GM19025 (cell line): ENCODE measurements around the gene AKAP6.

Experiments
- ATAC-seq: cut with Tn5 transposase; IDR thresholded peaks from one replicate; pipeline ENCODE4 v1.9.1; 2021; ENCODE audit warnings: mild to moderate bottlenecking, low read depth, moderate library complexity; ENCODE audit not compliant: unreplicated experiment

AKAP6 gene

GRCh38 chr14:32722631-32723183, 393.6 kb downstream of the AKAP6 start:
- ATAC-seq: no peak

DNA sequence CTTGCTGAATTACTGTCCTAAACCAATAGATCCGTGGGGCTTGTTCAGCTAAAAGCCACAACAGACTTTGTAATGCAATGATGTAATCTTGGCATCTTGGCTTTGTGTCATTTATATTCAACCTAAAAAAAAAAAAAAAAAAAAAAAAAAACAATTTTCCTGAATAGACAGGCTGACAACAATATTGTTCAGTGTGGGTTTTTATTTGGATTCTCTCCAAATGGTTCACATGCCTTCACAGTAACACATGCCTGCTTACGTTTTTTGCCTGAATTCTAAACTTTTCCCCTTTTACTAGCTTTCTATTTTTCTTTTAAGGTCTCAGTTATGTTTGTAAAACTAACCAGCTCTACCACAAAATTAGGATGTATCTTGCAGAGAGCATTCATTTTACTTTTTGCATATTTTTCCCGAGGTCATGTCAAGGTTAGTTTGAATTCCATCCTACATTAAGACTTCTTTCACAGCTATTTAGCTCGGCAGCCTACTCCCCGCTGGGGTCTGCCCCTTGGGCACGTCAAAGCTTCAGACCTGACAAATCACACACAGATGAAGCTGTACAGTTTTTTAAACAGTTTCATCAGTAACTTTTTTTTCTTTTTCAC, 395.9 kb downstream of the AKAP6 start:
- no peak for ATAC-seq

GRCh38 chr14:32726516-32726915, 397.4 kb downstream of the AKAP6 start:
- no peak for ATAC-seq

- ATAC-seq: no peak
Observed at GRCh38 chr14:32727832-32728231, 398.7 kb downstream of the AKAP6 start.

DNA sequence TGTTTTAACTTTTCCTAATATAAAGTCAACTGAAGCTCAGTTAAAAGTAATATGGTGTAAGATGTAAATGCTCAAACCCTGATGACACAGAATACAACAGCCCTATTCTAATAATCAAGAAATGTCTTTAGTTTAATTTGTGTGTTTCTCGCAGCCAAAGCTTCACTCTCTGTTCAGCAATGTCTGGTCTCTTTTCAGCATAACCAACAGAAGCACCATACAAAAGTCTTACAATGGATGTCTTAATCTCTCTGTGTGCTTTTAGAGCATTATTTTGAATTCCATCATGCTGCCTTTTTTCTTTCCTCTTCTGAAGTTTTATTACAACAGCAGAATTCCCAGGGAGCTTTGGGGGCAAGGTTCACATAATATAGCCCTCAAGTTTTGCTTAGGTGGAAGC, 399.4 kb downstream of the AKAP6 start:
- ATAC-seq: no peak

DNA sequence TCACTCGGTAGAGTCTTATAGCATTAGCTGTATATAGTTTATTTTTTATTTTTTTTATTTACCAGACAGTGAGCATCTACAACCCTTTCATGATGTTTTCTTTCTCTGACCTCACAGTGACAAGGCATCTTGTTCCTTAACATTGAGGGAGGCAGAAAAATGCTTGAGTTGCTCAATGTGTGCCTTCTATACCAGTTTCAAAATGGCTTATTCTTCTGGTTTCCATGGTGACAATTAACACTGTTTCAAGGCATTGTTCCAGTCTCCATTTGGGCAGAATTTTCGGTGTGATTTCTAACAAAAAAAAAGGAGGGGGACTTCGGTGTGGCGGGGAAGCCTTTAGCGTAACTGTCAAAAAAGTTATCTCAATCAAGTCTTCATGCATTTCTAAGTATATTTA, 399.9 kb downstream of the AKAP6 start:
- ATAC-seq: no peak

- ATAC-seq: no peak
Observed at GRCh38 chr14:32731249-32731648, 402.2 kb downstream of the AKAP6 start.

GRCh38 chr14:32733015-32733414, 403.9 kb downstream of the AKAP6 start:
- no peak for ATAC-seq

DNA sequence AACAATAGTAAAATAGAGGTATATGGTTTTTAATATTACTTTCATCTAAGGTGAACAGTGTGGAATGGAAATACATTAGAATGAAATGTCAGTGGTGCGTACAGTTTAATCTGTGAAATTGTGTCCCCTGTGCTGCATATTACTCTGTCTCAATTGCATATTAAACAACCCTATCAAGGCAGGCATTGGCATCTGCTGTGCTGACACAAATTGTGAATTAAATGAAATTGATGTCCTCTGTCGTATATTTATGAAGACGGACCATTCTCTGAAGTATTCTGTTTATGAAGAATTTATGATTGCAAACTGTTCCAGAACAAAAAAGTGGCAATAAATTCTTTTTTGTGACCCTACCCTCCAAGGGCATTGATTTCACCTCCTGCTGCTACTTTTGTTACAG, 405.2 kb downstream of the AKAP6 start:
- ATAC-seq: no peak

- no peak for ATAC-seq
Observed at GRCh38 chr14:32737621-32738020, 408.5 kb downstream of the AKAP6 start.

GRCh38 chr14:32738206-32738871, 409.2 kb downstream of the AKAP6 start:
- ATAC-seq: no peak

- ATAC-seq: no peak
Observed at GRCh38 chr14:32744811-32745445, 415.8 kb downstream of the AKAP6 start.

DNA sequence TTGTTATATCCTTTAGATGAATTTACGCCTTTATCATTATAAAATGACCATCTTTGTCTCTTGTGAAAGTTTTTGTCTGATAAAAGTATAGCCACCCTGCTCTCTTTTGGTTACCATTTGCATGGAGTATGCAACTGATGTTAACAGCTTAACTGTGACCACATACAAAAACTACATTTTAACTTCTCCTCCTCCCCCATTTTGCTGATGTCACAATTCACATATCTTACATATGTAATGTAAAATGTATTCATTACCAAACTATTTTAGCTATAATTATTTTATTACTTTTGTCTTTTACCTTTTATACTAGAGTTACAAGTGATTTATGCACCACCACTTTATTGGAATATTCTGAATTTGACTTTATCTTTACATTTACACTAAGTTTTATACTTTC, 425.1 kb downstream of the AKAP6 start:
- ATAC-seq: no peak

DNA sequence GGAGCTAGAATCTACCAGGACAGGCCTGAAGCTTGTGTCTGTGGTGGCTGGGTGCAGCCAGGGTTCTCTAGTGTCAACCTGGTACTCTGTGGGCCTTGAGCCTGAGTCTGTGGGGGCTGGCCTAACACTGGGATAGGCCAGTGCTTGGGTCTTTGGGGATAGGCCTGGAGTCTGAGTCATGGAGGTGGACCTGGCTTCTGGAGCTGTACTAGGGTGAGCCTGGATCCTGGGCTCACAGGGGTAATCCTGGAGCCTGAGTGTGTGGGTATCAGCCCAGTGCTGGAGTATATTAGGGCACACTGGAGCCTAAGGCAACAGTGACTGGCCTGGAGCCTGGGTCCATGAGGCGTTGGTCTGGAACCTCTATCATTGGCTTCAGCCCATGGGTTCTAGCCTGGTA, 427.1 kb downstream of the AKAP6 start:
- no peak for ATAC-seq

DNA sequence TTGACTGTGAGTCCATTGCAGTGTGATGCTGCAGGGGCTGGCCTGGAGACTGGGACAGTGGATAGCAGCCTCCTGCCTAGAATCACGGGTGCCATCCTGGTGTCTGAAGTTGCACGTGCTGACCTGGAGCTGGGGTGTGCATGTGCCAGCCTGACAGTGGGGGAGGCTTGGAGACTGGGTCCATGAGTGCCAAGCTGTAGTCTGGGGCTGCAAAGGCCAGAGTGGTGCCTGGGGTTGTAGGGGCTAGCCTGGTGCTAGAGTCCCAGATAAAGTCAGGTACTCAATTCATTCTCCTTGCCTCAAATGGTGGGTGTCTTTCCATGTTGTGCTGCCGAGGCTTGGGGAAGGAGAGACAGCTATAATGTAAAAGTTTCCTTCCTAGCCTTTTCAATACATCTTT, 427.7 kb downstream of the AKAP6 start:
- no peak for ATAC-seq

DNA sequence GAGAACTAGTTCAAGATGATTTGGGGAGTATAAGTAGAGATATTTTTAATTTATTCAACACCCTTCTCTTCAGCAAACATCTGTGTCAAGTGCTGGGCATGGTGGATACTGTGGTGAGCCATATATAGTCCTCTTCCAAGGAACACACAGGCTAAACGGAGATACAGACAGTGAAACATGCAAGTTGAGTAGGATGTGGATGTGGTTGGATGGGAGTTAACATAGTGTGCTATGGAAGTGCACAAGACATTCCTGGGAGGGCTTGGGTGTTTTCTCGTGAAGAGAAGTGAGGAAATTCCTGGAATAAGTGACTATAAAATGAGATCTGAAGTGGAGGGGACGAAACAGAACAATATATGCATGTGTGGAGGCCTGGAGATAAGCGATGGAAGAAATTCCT, 428.5 kb downstream of the AKAP6 start:
- ATAC-seq: no peak

DNA sequence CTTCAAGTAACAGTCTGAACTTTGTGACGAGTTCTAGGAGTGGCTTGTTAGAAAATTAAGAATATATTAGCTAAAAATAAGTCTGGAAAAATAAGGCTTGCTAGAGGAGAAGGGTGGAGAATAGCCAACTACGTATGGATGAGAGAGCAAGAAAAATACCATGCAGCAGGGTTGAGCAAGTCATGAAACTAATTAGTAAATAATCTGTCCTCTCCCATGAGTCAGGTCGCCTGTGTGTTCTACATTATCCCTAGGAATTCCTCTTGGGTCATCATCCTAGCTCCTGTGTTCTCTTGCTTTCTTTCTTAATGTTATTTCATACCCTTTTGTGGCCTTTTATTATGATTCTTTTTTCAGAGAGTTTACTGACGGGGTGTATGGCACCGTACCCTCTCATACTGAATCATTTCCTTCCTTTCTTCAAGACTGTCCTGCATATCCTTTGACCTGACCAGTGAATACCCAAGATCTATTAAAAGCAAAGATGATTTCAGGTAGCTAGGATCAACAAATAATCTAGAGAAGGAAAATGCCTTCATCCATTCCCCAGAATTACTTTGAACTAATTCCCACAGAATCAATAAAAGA, 432.4 kb downstream of the AKAP6 start:
- ATAC-seq: no peak

DNA sequence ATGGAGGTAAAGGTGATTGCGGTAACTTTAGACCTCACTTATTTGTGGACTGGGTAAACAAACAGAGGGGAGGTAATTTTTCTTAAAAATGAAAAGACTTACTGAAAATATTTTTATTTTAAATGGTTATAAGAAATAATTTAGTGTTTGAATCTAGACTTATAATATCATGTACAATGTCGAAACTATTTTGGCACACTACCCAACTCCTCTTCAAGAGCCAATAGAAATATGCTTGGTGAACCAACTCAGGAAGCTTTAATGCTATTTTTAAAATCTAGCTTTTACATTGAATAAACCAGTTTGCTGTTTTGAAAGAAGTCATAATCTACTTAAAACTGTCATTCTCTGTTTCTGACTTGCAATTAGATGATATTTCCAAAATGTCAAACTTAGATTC, 433.8 kb downstream of the AKAP6 start:
- ATAC-seq: no peak

DNA sequence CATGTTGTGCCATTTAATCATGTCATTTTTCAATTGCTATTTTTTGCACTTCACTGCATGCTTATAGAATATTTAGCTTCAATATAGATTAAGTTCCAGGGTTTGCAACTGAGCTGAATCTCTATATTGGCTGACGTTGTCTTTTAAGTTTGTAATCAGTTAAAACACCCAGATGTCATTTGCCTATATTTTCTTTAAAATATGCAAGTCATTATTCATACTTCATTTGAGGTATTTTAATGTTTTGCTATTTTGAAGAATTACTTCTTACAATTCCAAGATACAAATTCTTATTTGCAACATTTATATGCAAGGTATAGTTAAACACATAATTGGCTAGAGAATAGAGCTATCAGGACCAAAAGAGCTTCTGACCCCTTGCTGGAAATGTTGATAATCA, 434.6 kb downstream of the AKAP6 start:
- ATAC-seq: no peak

GRCh38 chr14:32764131-32764530, 435.0 kb downstream of the AKAP6 start:
- ATAC-seq: no peak

DNA sequence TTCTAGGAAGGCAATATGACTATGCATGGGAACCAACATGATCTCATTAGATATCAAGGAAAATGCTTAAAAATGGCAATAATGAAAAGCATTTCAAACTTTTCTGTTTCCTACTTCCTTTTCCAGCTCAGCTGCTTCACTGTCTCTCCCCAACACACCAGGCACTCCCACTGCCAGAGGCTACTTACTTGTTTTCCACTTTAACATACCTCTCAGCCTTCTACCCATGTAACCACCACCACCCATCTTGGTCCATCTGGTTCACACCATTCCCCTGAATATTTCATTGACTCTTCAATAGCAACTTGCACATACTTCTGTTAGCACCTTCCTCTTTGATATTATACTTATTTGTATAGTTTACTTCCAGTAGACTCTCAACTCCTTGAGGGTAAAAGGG, 441.3 kb downstream of the AKAP6 start:
- ATAC-seq: no peak
